Kidney (tissue), 14 donors: ENCODE data around the gene COPG2. TPM values are rescaled to one million over a fixed set of nuclear protein-coding genes. Genes with fewer than 3 reads are reported as not detected.

Experiments used
- DNase-seq, 5 donors: peaks; one replicate each; pipeline ENCODE4 v3.0.0-alpha.2; 2013 to 2020
- FAIRE-seq: peaks from 2 replicates; lab custom pipeline; 2012; peaks lifted over from hg19 to GRCh38; lab: Jason Lieb, UNC
- H3K27ac ChIP-seq, 2 donors: one replicate each; pipeline ENCODE4 v1.7.0; 2013; ENCODE audit warnings: low read depth in 2 of 2, low read length in 2 of 2, inconsistent platforms in 1 of 2
- H3K27me3 ChIP-seq: one replicate; pipeline ENCODE4 v1.7.1; 2013; ENCODE audit warnings: low read length, inconsistent platforms; ENCODE audit not compliant: control insufficient read depth, insufficient read depth
- H3K36me3 ChIP-seq, 3 donors: one replicate each; pipeline versions ENCODE4 v1.7.0 to v1.7.1; 2013; ENCODE audit warnings: low read length in 3 of 3, control low read depth in 1 of 3, inconsistent platforms in 1 of 3; ENCODE audit not compliant: insufficient read depth in 3 of 3, control insufficient read depth in 2 of 3
- H3K4me1 ChIP-seq, 3 donors: one replicate each; pipeline versions ENCODE4 v1.7.0 to v1.7.1; 2013; ENCODE audit warnings: low read length in 3 of 3, inconsistent platforms in 1 of 3, low read depth in 1 of 3; ENCODE audit not compliant: control insufficient read depth in 2 of 3, insufficient read depth in 2 of 3
- H3K4me3 ChIP-seq, 3 donors: one replicate each; pipeline versions ENCODE4 v1.7.0 to v1.8.1; 2013; ENCODE audit warnings: low read length in 3 of 3, control low read depth in 1 of 3, inconsistent platforms in 1 of 3
- H3K9ac ChIP-seq, 3 donors: one replicate each; pipeline versions ENCODE4 v1.7.0 to v1.7.1; 2013; ENCODE audit warnings: low read length in 3 of 3, control low read depth in 1 of 3, inconsistent platforms in 1 of 3
- H3K9me3 ChIP-seq, 3 donors: one replicate each; pipeline versions ENCODE4 v1.7.0 to v1.7.1; 2013; ENCODE audit warnings: low read length in 3 of 3, control low read depth in 1 of 3, inconsistent platforms in 1 of 3; ENCODE audit not compliant: control insufficient read depth in 2 of 3, insufficient read depth in 1 of 3
- CTCF ChIP-seq: IDR thresholded peaks from 3 replicates; pipeline ENCODE4 v1.5.1; 2012; ENCODE audit warnings: mild to moderate bottlenecking, moderate library complexity, borderline replicate concordance; ENCODE audit not compliant: insufficient read depth; ENCODE audit errors: extremely low read depth
- intact Hi-C: fragments of 100-400 bp; cut with DNase I; formaldehyde crosslinking; loops from one replicate; pipeline ENCODE4 v1.11.1; 2022
- polyA plus RNA-seq: library from polyadenylated mRNA; stranded (reverse); fragments of 350-450 nt; fragmentation: Illumina TruSeq; extraction: RNeasy Lipid Tissue Mini Kit (QIAGEN cat#74804); gene quantifications from one replicate; pipeline ENCODE4 v1.2.3, GENCODE V29; 2014; ENCODE audit warnings: low read depth, low replicate concordance; ENCODE audit not compliant: insufficient read depth
- total RNA-seq: library from RNA; stranded (reverse); fragmentation: NEBNext Ultra II Directional; extraction: Animal tissue kit (Norgen Biotek cat#: 25700); gene quantifications from one replicate; pipeline ENCODE4 v1.2.1, GENCODE V29; 2021
- donor health status: control.
- donor health status: control.
- donor health status: control.
- donor health status: control.
- donor health status: control.
- donor health status: DM: yes; HTN: yes; CAD: no.
- donor health status: Normal renal cell carcinoma (clear cell type).

Gene COPG2
- total and polyA plus RNA-seq, 2 donors from 2014 or later, result 12.6 to 27.6 TPM

DNA sequence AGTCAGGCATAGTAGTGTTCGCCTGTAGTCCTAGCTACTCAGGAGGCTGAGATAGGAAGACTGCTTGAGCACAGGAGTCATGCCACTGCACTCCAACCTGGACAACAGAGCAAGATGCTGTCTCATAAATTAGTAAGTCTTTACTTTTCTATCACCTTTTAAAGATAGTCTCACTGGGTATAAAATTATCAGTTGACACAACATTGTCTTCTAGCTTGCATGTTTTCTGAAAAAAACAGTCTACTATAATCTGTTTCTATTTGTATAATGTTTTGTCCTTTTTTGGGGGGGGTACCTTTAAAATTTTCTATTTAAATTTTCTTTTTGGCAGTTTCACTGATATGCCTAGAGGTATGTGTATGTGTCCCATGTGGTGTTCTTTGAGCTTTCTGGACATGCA is 39.6 kb downstream of the COPG2 start:
- no peak for FAIRE-seq
- no peak for DNase-seq
- Histone ChIP-seq H3K9ac (no peak overlapping the region), H3K27ac (no peak overlapping the region), H3K4me1 (no peaks in the 10 kb centered on the region), H3K36me3 (no peaks in the 10 kb centered on the region), H3K9me3 (peaks cover 0 to 10% (median 0%) of the 10 kb centered on the region in 3 donors), H3K27me3 (no peaks in the 10 kb centered on the region), H3K4me3 (no peak overlapping the region)
- no peak for TF ChIP-seq CTCF
- intact Hi-C loops, result no loop called here

GRCh38 chr7:130627775-130628174 is 40.8 kb downstream of the COPG2 start:
- Histone ChIP-seq H3K27ac (no peak overlapping the region), H3K4me1 (no peaks in the 10 kb centered on the region), H3K36me3 (no peaks in the 10 kb centered on the region), H3K9ac (no peak overlapping the region), H3K4me3 (no peak overlapping the region), H3K9me3 (peaks cover 0 to 10% (median 0%) of the 10 kb centered on the region in 3 donors), H3K27me3 (no peaks in the 10 kb centered on the region)
- DNase-seq, result no peak
- intact Hi-C loops, result no loop called here
- FAIRE-seq, result no peak
- no peak for TF ChIP-seq CTCF

DNA sequence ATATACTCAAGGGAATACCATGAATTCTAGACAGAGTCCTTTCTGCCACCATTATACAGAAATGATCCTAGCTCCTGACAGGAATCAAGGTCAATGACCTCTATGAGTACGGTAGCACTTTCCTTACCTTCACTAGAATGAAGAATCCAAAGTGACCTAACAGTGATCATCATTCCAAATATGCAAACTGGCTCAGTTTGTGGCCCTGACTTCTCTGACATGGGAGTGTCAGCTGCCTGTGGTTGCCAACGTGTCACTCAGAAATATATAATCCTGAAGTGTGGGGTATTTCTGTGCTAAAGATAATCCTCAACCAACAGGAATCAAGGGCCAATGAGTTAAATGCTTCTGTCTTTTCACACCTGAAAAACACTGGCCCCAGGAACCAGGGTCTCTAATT is 45.7 kb downstream of the COPG2 start:
- intact Hi-C loops, result no loop called here
- H3K9ac ChIP-seq, result no peak overlapping the region
- no peak for FAIRE-seq
- no peaks in the 10 kb centered on the region for H3K36me3 ChIP-seq
- no peak overlapping the region for H3K4me3 ChIP-seq
- no peak overlapping the region for H3K27ac ChIP-seq
- peaks cover 0 to 5% (median 0%) of the 10 kb centered on the region in 3 donors for H3K9me3 ChIP-seq
- no peak for DNase-seq
- H3K27me3 ChIP-seq, result no peaks in the 10 kb centered on the region
- no peaks in the 10 kb centered on the region for H3K4me1 ChIP-seq
- TF ChIP-seq CTCF, result no peak

DNA sequence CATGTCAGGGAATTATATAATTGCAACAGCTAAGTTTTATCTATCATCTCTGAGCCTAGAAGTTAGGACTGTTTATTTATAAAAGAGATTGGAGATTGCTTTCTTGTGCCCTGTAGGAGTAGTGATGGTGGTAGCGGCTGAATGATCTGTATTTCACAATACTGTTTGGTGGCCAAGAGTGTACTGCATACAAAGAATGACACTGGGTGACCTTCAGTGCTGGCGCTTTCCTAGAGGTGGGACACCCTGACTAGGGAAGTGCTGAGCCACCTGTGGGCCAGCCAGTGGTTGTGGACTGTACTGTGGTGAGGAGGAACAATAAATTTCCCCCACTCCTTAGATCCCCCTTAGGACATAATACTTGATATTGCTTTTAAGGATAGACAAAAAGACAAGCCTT is 53.0 kb downstream of the COPG2 start:
- H3K4me1 ChIP-seq, result no peaks in the 10 kb centered on the region
- no peak overlapping the region for H3K4me3 ChIP-seq
- intact Hi-C loops, result no loop called here
- no peaks in the 10 kb centered on the region for H3K9me3 ChIP-seq
- no peaks in the 10 kb centered on the region for H3K27me3 ChIP-seq
- H3K36me3 ChIP-seq, result peaks cover 2 to 5% (median 4%) of the 10 kb centered on the region in 3 donors
- no peak for DNase-seq
- TF ChIP-seq CTCF, result no peak
- no peak overlapping the region for H3K27ac ChIP-seq
- H3K9ac ChIP-seq, result no peak overlapping the region
- FAIRE-seq, result no peak
